ENCODE results near the gene ASS1. TPM values are rescaled to one million over a fixed set of nuclear protein-coding genes. Genes with fewer than 3 reads are reported as not detected.

ASS1 gene
- total RNA-seq, 1 experiment from 2014 or later = 26.2 TPM

GRCh38 chr9:130466537-130467217, 21.9 kb downstream of the ASS1 start:
- ChIA-PET CTCF (interaction anchor here (0.6 kb wide), 1 partner anchor 69 kb away, joined by 3 read pairs; no protein-coding TSS in a partner anchor), POLR2A (no interaction called here)
- intact Hi-C loops (cut with micrococcal nuclease; ENCODE audit: unreplicated experiment) = no loop called here
- no peaks in the 10 kb centered on the region for H3K27me3 ChIP-seq (ENCODE audit: control insufficient read depth, insufficient read depth, low read length)
- no peak overlapping the region for H3K27ac ChIP-seq (ENCODE audit: low read length)
- in situ Hi-C loops (cut with HindIII; ENCODE audit: low pct_unique_long_range_greater_than_20kb, low sequenced_read_pairs) = no loop called here
- no peak for ATAC-seq
- no peaks in the 10 kb centered on the region for H3K9me3 ChIP-seq (ENCODE audit: control insufficient read depth, insufficient read depth, low read depth, low read length)
- TF ChIP-seq SIN3A (IDR thresholded peaks at IDR 0.05; ENCODE audit: borderline replicate concordance, insufficient read depth, low read depth, low read length) (no peak), CTCF (IDR thresholded peaks at IDR 0.05) (no peak)
- H3K4me1 ChIP-seq (ENCODE audit: control insufficient read depth, insufficient read depth, low read length) = no peaks in the 10 kb centered on the region
- DNase-seq (ENCODE audit: low read depth, low spot score) = no peak
- no TSS peak for BruUV-seq (replicated peaks)
- H3K36me3 ChIP-seq (ENCODE audit: control insufficient read depth, insufficient read depth, low read length) = no peaks in the 10 kb centered on the region
- H3K4me3 ChIP-seq (ENCODE audit: low read depth in 2 of 2, low read length in 2 of 2) = no peak overlapping the region

- ChIA-PET CTCF (no interaction called here), POLR2A (no interaction called here)
- intact Hi-C loops (cut with micrococcal nuclease; ENCODE audit: unreplicated experiment) (no loop called here), in situ Hi-C loops (cut with HindIII; ENCODE audit: low pct_unique_long_range_greater_than_20kb, low sequenced_read_pairs) (no loop called here)
- ATAC-seq (no peak), DNase-seq (ENCODE audit: low read depth, low spot score) (no peak)
- Histone ChIP-seq H3K36me3 (ENCODE audit: control insufficient read depth, insufficient read depth, low read length) (no peaks in the 10 kb centered on the region), H3K4me3 (ENCODE audit: low read depth in 2 of 2, low read length in 2 of 2) (no peak overlapping the region), H3K27ac (ENCODE audit: low read length) (no peak overlapping the region), H3K9me3 (ENCODE audit: control insufficient read depth, insufficient read depth, low read depth, low read length) (no peaks in the 10 kb centered on the region), H3K27me3 (ENCODE audit: control insufficient read depth, insufficient read depth, low read length) (no peaks in the 10 kb centered on the region), H3K4me1 (ENCODE audit: control insufficient read depth, insufficient read depth, low read length) (no peaks in the 10 kb centered on the region)
- no TSS peak for BruUV-seq (replicated peaks)
- no peak for TF ChIP-seq POLR2AphosphoS5 (IDR thresholded peaks at IDR 0.05; ENCODE audit: low read depth, low read length)
- no peak for TF ChIP-seq CTCF (IDR thresholded peaks at IDR 0.05)
- TF ChIP-seq SIN3A (IDR thresholded peaks at IDR 0.05; ENCODE audit: borderline replicate concordance, insufficient read depth, low read depth, low read length) = no peak
- no peak for TF ChIP-seq TCF7L2 (IDR thresholded peaks at IDR 0.05; ENCODE audit: low read depth, low read length)
- TF ChIP-seq REST (IDR thresholded peaks at IDR 0.05; ENCODE audit: insufficient read depth in 1 of 2, low read depth in 2 of 2, low read length in 1 of 2) = no peak
Measured at GRCh38 chr9:130467316-130467715, 22.6 kb downstream of the ASS1 start.
